GDM1 (cell line): ENCODE results near the gene ST6GALNAC3.
"Not testable (repeated sequence)": the region's sequence is repeated elsewhere in the genome, so short reads cannot be mapped to it uniquely, and the experiment has no call there.

Source experiments
- DNase-seq: peaks from one replicate; lab custom pipeline; 2025; lab: John Stamatoyannopoulos, UW

Gene ST6GALNAC3

DNA sequence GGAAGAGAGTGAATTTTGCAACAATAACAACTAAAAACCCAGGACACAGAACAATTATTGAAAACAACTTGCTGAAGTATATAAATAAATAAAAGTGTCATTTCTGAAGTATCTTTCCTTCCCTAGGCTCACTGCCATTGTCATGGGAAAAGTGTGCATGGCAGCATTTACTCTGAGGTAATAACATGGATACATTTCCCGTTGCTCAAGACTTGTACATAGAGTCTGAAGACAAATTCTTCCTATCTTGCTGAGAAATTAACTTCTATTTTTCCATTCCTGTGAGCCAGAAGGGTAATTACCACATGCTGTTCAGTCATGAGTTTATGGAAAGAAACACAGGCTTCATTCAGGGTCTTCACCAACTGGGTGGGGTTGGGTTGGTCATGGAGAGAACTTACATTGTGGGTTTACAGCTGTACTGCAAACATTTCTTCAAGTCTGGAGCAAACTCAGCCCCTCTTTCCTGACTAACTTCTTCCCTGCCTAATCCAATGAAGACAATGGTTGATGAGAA, 32.2 kb downstream of the ST6GALNAC3 start:
- no peak for DNase-seq

DNA sequence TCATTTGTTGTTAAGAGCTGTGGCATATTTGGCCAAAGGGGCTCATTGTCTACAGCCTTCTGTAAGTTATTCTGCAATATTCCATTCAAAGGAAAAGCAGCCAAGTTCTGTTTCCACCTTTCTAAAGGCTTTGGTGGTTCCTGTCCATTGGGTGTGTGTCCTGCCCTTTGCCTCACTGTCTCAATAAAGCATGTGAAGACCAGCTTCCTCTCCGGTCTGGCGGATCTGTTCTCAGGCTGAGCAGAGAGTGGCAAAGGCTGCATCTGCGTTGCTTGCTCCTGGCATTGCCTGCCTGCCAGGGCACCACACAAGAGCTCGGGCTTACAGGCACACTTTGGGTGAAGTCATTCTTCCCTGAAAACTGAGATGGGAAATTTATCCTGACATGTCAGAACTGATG, 34.9 kb downstream of the ST6GALNAC3 start:
- no peak for DNase-seq

DNA sequence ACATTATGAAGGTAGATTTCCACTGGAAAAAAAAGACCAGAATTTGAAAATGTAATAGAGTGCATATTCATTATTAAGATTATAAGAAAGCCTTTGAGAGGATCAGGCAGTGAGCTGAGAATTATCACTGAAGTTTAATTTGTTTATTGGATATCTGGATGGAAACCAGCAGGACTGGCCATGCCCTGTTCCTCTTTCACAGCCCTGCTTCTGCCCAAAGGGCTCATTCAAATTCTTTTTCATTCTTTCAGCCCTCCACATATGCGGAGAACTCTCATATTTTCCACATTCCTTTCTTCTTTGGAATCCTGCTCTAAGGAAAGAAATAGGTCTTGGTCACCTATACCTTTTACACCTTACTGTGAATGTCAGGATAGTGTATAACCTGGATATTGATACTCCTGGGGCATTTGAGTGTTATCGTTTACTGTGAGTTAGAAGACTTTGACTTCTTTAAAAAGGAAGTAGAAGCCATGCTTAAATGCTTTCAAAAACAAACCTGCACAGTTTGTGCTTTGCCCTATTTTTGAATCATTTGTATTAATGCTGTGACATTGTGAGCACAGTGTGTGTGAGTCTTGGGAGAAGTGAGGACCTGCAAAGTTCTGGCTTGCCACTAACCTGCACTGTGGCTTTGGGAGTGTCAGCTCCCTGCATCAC, 35.5 kb downstream of the ST6GALNAC3 start:
- no peak for DNase-seq

GRCh38 chr1:76110666-76111065, 36.1 kb downstream of the ST6GALNAC3 start:
- DNase-seq = no peak

DNA sequence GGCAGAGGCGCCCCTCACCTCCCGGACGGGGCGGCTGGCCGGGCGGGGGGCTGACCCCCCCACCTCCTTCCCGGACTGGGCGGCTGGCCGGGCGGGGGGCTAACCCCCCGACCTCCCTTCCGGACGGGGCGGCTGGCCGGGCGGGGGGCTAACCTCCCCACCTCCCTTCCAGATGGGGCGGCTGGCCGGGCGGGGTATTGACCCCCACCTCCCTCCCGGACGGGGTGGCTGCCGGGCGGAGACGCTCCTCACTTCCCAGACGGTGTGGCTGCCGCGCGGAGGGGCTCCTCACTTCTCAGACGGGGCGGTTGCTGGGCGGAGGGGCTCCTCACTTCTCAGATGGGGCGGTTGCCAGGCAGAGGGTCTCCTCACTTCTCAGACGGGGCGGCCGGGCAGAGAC, 37.8 kb downstream of the ST6GALNAC3 start:
- DNase-seq = not testable (repeated sequence)

DNA sequence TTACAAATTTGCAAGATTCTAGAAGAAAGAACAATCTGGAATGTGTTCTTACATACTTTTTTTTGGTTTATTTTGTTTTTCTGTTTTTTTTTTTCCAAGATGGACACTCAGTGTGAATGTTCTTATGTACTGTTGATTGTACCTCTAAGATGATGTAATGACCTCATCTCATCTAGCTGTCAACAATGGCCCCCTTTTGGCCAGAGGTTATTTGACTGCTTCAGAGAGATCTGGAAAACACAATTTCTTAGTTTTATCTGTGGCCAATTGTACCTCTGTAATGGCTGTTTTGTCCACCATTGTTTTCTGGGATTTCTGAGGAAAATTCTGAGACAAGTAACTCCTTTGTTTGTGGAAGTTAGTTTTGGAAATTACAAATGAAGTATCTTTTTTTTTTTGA, 38.9 kb downstream of the ST6GALNAC3 start:
- no peak for DNase-seq

DNA sequence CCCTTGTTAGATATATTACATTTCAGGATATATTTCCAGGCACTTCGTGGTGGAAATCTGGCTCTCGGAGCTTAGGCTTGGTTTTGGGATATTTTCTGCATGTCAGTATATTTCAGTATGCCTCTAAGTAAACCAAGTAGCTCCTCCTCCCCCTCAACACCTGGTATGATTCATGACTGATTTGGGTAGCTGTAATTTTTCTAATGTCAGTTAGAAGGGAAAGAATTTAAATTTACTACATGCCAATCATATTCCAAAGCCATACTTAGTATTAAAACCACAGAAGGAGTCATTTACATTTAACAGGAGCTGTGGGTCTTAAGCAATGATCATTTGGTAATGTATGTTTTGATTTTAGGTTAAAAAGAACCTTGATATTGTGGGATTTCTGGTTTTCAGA, 40.6 kb downstream of the ST6GALNAC3 start:
- DNase-seq = no peak

DNA sequence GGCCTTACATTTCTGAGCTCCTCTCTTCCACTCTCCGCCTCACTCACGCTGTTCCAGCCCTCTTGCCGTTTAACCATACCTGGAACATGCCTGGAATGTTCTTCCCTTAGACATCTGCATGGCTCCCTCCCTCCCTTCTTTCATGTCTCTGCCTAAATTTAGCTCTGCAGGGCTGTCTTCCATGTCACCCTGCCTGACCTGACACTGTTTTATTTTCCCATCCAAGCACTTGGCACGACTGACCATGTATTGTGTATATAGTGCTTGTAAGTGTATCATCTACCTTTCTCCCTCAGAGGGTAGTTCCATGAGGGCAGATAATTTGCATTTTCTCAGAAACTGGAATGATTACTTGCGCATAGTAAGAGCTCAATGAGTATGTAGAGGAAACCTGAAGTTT, 47.3 kb downstream of the ST6GALNAC3 start:
- DNase-seq = no peak

- DNase-seq = no peak
These were observed 47.7 kb downstream of the ST6GALNAC3 start for GRCh38 chr1:76122271-76122670.

DNA sequence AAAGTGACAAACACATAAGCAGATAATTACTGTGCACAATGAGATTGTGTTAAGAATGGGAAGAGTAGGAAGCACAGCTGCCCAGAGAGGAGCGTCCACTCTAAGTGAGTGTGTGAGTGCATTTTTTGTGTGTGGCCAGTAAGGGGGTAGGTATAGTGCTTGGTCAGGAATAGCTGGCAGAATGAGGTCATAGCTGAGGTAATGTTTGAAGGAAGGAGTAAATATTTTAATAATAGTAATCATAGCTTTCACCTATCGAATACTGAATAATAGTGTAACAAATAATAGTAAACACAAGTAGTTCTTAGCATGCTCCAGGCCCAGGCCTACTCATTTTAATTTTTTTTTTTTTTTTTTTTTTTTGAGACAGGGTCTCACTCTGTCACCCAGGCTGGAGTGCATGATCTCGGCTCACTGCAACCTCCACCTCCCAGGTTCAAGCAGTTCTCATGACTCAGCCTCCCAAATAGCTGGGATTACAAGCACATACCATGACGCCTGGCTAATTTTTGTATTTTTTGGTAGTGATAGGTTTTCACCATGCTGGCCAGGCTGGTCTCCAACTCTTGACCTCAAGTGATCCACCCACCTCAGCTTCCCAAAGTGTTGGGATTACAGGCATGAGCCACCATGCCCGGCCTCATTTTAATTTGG, 49.0 kb downstream of the ST6GALNAC3 start:
- not testable (repeated sequence) for DNase-seq

DNA sequence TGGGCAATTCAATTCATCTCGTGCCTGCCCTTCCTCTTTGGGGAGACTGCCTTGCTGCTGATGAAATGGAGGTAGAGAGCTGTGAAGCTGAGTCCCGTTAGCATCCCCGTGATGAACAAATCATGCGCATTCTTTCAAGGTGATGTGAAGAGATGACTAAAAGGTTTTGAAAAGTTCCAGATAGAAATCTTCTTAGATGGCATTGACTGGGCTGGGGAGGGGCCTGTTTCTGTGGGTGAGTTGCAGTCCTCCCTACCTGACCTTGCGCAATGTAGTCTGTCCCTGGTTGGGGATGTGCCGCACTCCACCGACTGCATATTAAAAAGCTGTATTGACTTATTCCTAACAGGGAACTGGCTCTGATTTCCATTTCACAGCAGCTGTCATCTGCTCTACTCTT, 49.6 kb downstream of the ST6GALNAC3 start:
- no peak for DNase-seq

DNA sequence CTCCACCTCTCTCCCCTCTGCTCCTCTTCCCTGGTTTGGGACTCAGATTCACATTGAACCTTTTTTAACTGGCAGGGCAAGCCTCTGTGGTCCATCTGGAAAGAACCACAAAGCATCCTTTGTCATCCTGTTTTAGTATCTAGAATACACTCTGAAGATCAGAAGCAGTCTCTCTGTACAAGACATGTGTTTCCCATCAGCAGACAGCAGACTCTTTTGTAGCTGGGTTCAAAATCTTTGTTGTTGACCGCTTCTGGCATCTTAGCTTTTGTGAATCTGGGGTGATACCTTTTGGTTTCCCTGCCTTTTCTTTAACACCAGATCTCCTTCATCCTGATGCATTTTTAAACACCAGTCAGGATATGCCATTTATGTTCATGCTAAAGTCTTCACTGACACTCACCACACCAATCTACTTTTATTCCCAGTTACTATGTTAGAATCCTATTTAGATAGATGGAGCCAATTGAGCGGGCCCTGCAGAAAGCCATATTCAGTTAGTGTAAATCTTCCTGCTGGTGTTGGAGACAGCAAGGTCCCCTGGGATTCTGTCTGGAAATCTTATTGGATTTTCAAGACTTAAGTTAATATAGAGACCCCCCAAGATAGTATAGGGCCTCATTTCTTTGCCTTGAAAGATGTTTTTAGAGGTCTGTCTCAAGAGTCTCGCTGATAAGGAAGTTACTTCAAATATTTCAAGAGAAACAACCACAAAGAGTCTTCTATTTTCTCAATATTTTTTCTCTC, 51.1 kb downstream of the ST6GALNAC3 start:
- no peak for DNase-seq

DNA sequence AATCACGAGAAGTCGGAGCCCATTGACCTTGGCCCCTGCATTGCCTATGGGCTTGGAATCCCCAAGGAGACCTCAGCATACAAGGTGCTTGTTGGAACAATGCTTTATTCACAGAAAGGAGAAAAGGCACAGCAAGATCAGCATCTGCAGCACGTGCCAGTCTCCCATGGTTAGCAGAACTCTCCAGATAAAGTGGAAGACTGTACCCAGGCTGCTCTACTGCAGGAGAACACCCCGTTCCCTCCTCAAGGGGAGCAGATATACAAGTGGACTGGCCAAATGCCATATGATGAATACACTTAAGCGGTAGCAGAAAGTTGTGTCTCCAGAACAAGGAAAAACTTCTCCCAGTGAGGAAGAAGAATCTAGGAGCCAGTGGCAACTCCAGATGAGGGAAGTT, 53.5 kb downstream of the ST6GALNAC3 start:
- no peak for DNase-seq

- DNase-seq = no peak
These were observed 55.2 kb downstream of the ST6GALNAC3 start for GRCh38 chr1:76129731-76130130.

DNA sequence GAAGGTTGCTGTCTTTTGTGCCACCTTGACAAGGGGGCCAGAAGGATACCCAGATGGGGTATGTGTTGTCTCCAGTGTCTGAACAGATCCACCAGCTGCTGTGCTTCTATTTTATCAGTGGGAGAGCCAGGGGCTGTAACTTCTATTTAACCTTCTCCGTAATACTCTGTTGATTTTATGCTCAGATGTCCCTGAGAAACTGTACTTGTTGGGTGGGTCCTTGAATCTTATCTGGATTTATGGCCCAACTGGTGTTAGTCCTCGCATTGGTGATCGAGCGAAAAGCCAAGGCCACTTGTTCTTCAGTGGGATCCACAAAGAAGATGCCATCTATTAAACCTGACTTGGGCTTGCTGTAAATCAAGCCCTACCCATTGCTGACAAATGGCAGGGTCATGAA, 56.4 kb downstream of the ST6GALNAC3 start:
- DNase-seq = no peak

DNA sequence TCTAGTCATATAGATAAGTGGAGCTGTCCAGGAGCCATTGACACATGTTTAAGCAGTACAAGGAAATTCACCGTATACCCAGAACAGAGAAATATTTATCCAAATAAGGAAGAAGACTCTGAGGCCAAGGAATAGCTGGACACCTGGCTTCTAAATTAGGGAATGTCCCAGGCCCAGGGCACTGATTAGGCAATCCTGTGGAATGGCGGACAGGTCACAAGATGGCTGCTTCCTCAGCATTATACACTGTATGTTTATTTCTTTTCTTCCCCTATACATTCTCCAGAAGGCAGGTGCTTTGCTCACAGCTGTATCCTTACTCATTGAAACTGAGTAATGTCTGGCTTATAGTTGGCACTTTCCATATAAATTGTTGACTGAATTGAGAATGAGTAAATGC, 59.4 kb downstream of the ST6GALNAC3 start:
- no peak for DNase-seq

DNA sequence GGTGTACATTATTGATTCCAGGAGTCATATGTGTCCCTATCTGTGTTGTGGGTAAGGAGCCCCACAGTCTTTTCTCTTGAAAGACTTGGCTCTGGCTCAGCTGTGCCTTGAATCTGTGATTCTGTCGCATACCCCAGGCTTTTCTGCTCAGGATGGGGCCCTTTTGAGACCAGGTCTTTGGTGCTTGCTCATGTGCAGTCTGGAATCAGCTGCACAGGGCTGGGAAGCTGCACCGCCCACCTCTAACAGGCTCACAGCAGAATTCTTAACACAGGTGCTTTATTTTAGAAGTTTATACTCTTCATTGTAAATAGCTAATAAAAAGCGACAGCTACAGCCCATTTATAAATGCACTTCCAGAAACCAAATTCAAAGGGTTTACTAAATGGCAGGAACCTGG, 61.3 kb downstream of the ST6GALNAC3 start:
- no peak for DNase-seq

- no peak for DNase-seq
These were observed 62.3 kb downstream of the ST6GALNAC3 start for GRCh38 chr1:76136894-76137293.

GRCh38 chr1:76137746-76138145, 63.2 kb downstream of the ST6GALNAC3 start:
- DNase-seq = no peak

- no peak for DNase-seq
These were observed 63.7 kb downstream of the ST6GALNAC3 start for GRCh38 chr1:76138217-76138616.

- no peak for DNase-seq
These were observed 65.7 kb downstream of the ST6GALNAC3 start for GRCh38 chr1:76140227-76140626.

GRCh38 chr1:76141929-76142328, 67.4 kb downstream of the ST6GALNAC3 start:
- DNase-seq = no peak
